GM12874 (cell line): ENCODE data around the gene TCF12.

Experiments
- CTCF ChIP-seq: IDR thresholded peaks from 2 replicates; pipeline ENCODE4 v1.5.1; 2011; ENCODE audit warnings: low read depth, mild to moderate bottlenecking, control low read depth, low read length, moderate library complexity; ENCODE audit not compliant: insufficient read depth

The TCF12 gene

GRCh38 chr15:57044072-57044702 is 125.7 kb downstream of the TCF12 start:
- no peak for TF ChIP-seq CTCF

GRCh38 chr15:57044970-57045369 is 126.5 kb downstream of the TCF12 start:
- TF ChIP-seq CTCF = no peak

GRCh38 chr15:57045741-57046382 is 127.4 kb downstream of the TCF12 start:
- no peak for TF ChIP-seq CTCF

- no peak for TF ChIP-seq CTCF
Measured at GRCh38 chr15:57048930-57049549, 130.6 kb downstream of the TCF12 start.

GRCh38 chr15:57053470-57053869 is 135.0 kb downstream of the TCF12 start:
- no peak for TF ChIP-seq CTCF

- no peak for TF ChIP-seq CTCF
Measured at GRCh38 chr15:57054204-57054750, 135.8 kb downstream of the TCF12 start.

GRCh38 chr15:57056357-57056756 is 137.9 kb downstream of the TCF12 start:
- TF ChIP-seq CTCF = no peak
